WTC11 (cell line): Measurements from ENCODE around the gene IL6ST. TPM values are rescaled to one million over a fixed set of nuclear protein-coding genes. Genes with fewer than 3 reads are reported as not detected.

ENCODE experiments used
- ATAC-seq: fragments of 200-7000 bp; cut with Tn5 transposase; 2 replicates; pipeline ENCODE4 v1.10.0; 2021; ENCODE audit warnings: mild to moderate bottlenecking, moderate library complexity
- CTCF ChIA-PET: fragments of 300-600 bp; sonication (Branson Sonifier 250); formaldehyde crosslinking; loops from one replicate; lab custom pipeline; 2021; ENCODE audit warnings: antibody characterized with exemption; lab: Charles Lee
- POLR2A ChIA-PET: fragments of 350-600 bp; sonication (Branson Sonifier 250); formaldehyde crosslinking; loops from one replicate; lab custom pipeline; 2021; ENCODE audit warnings: antibody characterized with exemption; lab: Charles Lee
- DNase-seq: peaks from one replicate; pipeline ENCODE4 v3.0.0; 2021; ENCODE audit warnings: low spot score
- H3K27ac Mint-ChIP-seq: 2 replicates; pipeline ENCODE4 v1.8.0; 2021; ENCODE audit warnings: mixed read lengths
- H3K27me3 Mint-ChIP-seq: 2 replicates; pipeline ENCODE4 v1.8.0; 2021; ENCODE audit warnings: low read depth, mild to moderate bottlenecking, moderate library complexity, mixed read lengths
- H3K36me3 Mint-ChIP-seq: 2 replicates; pipeline ENCODE4 v1.8.0; 2021; ENCODE audit warnings: mixed read lengths
- H3K4me1 Mint-ChIP-seq: 2 replicates; pipeline ENCODE4 v1.8.0; 2022; ENCODE audit warnings: mixed read lengths
- H3K4me3 Mint-ChIP-seq: 2 replicates; pipeline ENCODE4 v1.8.0; 2021; ENCODE audit warnings: mild to moderate bottlenecking, moderate library complexity, mixed read lengths
- H3K9me3 Mint-ChIP-seq: 2 replicates; pipeline ENCODE4 v1.8.0; 2021; ENCODE audit warnings: mixed read lengths
- AFF4 ChIP-seq: sonication (generic); formaldehyde crosslinking; IDR thresholded peaks from 2 replicates; pipeline ENCODE4 v1.8.1; 2023; ENCODE audit warnings: mild to moderate bottlenecking, missing genetic modification reagents, borderline replicate concordance
- FOXK1 ChIP-seq: sonication (generic); formaldehyde crosslinking; IDR thresholded peaks from 2 replicates; pipeline ENCODE4 v1.8.0; 2022; ENCODE audit warnings: mild to moderate bottlenecking, moderate library complexity, missing genetic modification reagents
- IRF1 ChIP-seq: sonication (generic); formaldehyde crosslinking; IDR thresholded peaks from 2 replicates; pipeline ENCODE4 v1.8.0; 2023; ENCODE audit warnings: missing genetic modification reagents
- IRF2 ChIP-seq: sonication (generic); formaldehyde crosslinking; IDR thresholded peaks from 2 replicates; pipeline ENCODE4 v1.8.0; 2022; ENCODE audit warnings: low read depth, missing genetic modification reagents, borderline replicate concordance
- MAX ChIP-seq: sonication (generic); formaldehyde crosslinking; IDR thresholded peaks from 2 replicates; pipeline ENCODE4 v1.8.0; 2022; ENCODE audit warnings: mild to moderate bottlenecking, missing genetic modification reagents
- MYBL2 ChIP-seq: sonication (generic); formaldehyde crosslinking; IDR thresholded peaks from 2 replicates; pipeline ENCODE4 v1.8.1; 2023; ENCODE audit warnings: mild to moderate bottlenecking, moderate library complexity, missing genetic modification reagents
- NR2C2 ChIP-seq: sonication (generic); formaldehyde crosslinking; IDR thresholded peaks from 2 replicates; pipeline ENCODE4 v1.8.0; 2022; ENCODE audit warnings: mild to moderate bottlenecking, missing genetic modification reagents
- PRDM15 ChIP-seq: sonication (generic); formaldehyde crosslinking; IDR thresholded peaks from 2 replicates; pipeline ENCODE4 v1.8.0; 2022; ENCODE audit warnings: missing genetic modification reagents
- SMAD4 ChIP-seq: sonication (generic); formaldehyde crosslinking; IDR thresholded peaks from 2 replicates; pipeline ENCODE4 v1.8.0; 2022; ENCODE audit warnings: mild to moderate bottlenecking, missing genetic modification reagents
- ZNF121 ChIP-seq: sonication (generic); formaldehyde crosslinking; IDR thresholded peaks from 2 replicates; pipeline ENCODE4 v1.8.0; 2023; ENCODE audit warnings: missing genetic modification reagents
- ZNF416 ChIP-seq: fragments of 250-450 bp; sonication (Bioruptor Pico); IDR thresholded peaks from 2 replicates; pipeline ENCODE4 v1.9.0; 2021; ENCODE audit warnings: mild to moderate bottlenecking, inconsistent platforms
- ZNF423 ChIP-seq: fragments of 250-450 bp; sonication (Bioruptor Pico); IDR thresholded peaks from 2 replicates; pipeline ENCODE4 v2.1.2; 2022; ENCODE audit warnings: mild to moderate bottlenecking, moderate library complexity
- total RNA-seq: library from RNA; stranded (reverse); gene quantifications from 3 replicates; pipeline ENCODE4 v1.2.3, GENCODE V29; 2021
- TF ChIP-seq, protein P1 (sequence below): sonication (generic); formaldehyde crosslinking; IDR thresholded peaks from 2 replicates; pipeline ENCODE4 v1.8.1; 2023; ENCODE audit warnings: mild to moderate bottlenecking, missing genetic modification reagents, moderate library complexity
- TF ChIP-seq, protein P2 (sequence below): sonication (generic); formaldehyde crosslinking; IDR thresholded peaks from 2 replicates; pipeline ENCODE4 v1.8.0; 2022; ENCODE audit warnings: mild to moderate bottlenecking, missing genetic modification reagents
- TF ChIP-seq, protein P3 (sequence below): sonication (generic); formaldehyde crosslinking; IDR thresholded peaks from 2 replicates; pipeline ENCODE4 v1.8.0; 2023; ENCODE audit warnings: missing genetic modification reagents, mild to moderate bottlenecking, borderline replicate concordance
- TF ChIP-seq, protein P4 (sequence below): fragments of 250-450 bp; sonication (Bioruptor Pico); IDR thresholded peaks from 2 replicates; pipeline ENCODE4 v1.9.0; 2021; ENCODE audit warnings: moderate library complexity, mild to moderate bottlenecking, inconsistent platforms, borderline replicate concordance

IL6ST gene
- total RNA-seq, 1 experiment from 2014 or later, result 8.4 TPM

GRCh38 chr5:55921617-55922016 is 73.1 kb downstream of the IL6ST start (continued):
- TF ChIP-seq ZNF121 (CRISPR knock-in tag) (no peak), NR2C2 (CRISPR knock-in tag) (no peak), MAX (CRISPR knock-in tag) (no peak), IRF2 (CRISPR knock-in tag) (no peak), SMAD4 (no peak), ZNF416 (no peak), FOXK1 (CRISPR knock-in tag) (no peak)

DNA sequence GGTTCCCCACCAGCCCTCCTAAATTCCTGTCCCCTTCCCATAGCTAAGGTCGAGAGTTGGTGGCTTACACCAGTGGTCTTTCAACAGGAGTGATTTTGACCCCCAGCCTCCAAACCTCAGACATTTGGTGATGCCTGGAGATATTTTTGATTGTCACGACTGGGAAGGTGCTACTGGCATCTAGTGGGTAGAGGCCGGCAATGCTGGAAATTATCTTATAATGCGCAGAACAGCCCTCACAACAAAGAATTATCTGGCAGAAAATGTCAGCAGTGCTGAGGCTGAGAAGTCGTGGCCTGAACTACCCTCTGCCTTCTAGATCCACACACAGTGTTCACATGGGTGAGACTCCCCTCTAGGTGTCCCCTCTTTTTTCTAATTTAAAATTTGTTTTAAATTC is 74.0 kb downstream of the IL6ST start:
- POLR2A ChIA-PET, result no interaction called here
- Mint-ChIP-seq H3K4me1 (peaks cover 16% of the 10 kb centered on the region), H3K27me3 (no peaks in the 10 kb centered on the region), H3K4me3 (no peak overlapping the region), H3K36me3 (no peaks in the 10 kb centered on the region), H3K9me3 (0 out of 2 replicates have a peak, but pooled peaks cover 3% of the 10 kb centered on the region), H3K27ac (no peak overlapping the region)
- CTCF ChIA-PET, result no interaction called here
- TF ChIP-seq, protein P1, sequence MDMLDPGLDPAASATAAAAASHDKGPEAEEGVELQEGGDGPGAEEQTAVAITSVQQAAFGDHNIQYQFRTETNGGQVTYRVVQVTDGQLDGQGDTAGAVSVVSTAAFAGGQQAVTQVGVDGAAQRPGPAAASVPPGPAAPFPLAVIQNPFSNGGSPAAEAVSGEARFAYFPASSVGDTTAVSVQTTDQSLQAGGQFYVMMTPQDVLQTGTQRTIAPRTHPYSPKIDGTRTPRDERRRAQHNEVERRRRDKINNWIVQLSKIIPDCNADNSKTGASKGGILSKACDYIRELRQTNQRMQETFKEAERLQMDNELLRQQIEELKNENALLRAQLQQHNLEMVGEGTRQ (CRISPR knock-in tag), result no peak
- TF ChIP-seq IRF1 (CRISPR knock-in tag), result no peak
- no peak for DNase-seq
- ATAC-seq, result no peak

DNA sequence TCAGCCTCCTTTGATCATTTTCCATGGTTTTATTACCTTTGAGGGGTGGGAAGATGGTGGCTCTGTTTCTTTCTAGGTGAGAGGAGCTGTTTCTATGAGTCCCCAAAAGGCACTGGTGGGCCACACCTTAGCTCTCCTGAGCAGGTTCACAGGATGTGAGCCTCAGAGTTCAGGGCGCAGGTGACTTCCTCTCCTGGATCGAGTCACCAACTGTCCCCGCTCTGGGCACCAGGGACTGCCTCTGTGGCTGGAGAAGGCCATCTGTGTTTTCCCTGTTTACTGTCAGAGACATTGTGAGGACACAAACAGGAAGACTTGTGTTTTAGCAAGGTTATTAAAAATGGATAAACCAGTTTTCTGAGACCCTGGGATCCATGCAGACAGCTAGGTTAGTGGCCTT is 75.1 kb downstream of the IL6ST start:
- H3K4me1 Mint-ChIP-seq, result peaks cover 16% of the 10 kb centered on the region
- ChIA-PET CTCF (no interaction called here), POLR2A (no interaction called here)
- no peaks in the 10 kb centered on the region for H3K36me3 Mint-ChIP-seq
- H3K27ac Mint-ChIP-seq, result no peak overlapping the region
- H3K27me3 Mint-ChIP-seq, result no peaks in the 10 kb centered on the region
- no peak overlapping the region for H3K4me3 Mint-ChIP-seq
- no peak for ATAC-seq
- H3K9me3 Mint-ChIP-seq, result no peaks in the 10 kb centered on the region
- no peak for DNase-seq
- TF ChIP-seq, protein P2, sequence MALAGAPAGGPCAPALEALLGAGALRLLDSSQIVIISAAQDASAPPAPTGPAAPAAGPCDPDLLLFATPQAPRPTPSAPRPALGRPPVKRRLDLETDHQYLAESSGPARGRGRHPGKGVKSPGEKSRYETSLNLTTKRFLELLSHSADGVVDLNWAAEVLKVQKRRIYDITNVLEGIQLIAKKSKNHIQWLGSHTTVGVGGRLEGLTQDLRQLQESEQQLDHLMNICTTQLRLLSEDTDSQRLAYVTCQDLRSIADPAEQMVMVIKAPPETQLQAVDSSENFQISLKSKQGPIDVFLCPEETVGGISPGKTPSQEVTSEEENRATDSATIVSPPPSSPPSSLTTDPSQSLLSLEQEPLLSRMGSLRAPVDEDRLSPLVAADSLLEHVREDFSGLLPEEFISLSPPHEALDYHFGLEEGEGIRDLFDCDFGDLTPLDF (CRISPR knock-in tag), result no peak
- TF ChIP-seq, protein P3, sequence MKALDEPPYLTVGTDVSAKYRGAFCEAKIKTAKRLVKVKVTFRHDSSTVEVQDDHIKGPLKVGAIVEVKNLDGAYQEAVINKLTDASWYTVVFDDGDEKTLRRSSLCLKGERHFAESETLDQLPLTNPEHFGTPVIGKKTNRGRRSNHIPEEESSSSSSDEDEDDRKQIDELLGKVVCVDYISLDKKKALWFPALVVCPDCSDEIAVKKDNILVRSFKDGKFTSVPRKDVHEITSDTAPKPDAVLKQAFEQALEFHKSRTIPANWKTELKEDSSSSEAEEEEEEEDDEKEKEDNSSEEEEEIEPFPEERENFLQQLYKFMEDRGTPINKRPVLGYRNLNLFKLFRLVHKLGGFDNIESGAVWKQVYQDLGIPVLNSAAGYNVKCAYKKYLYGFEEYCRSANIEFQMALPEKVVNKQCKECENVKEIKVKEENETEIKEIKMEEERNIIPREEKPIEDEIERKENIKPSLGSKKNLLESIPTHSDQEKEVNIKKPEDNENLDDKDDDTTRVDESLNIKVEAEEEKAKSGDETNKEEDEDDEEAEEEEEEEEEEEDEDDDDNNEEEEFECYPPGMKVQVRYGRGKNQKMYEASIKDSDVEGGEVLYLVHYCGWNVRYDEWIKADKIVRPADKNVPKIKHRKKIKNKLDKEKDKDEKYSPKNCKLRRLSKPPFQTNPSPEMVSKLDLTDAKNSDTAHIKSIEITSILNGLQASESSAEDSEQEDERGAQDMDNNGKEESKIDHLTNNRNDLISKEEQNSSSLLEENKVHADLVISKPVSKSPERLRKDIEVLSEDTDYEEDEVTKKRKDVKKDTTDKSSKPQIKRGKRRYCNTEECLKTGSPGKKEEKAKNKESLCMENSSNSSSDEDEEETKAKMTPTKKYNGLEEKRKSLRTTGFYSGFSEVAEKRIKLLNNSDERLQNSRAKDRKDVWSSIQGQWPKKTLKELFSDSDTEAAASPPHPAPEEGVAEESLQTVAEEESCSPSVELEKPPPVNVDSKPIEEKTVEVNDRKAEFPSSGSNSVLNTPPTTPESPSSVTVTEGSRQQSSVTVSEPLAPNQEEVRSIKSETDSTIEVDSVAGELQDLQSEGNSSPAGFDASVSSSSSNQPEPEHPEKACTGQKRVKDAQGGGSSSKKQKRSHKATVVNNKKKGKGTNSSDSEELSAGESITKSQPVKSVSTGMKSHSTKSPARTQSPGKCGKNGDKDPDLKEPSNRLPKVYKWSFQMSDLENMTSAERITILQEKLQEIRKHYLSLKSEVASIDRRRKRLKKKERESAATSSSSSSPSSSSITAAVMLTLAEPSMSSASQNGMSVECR (CRISPR knock-in tag), result no peak
- TF ChIP-seq ZNF423 (no peak), MYBL2 (CRISPR knock-in tag) (no peak), AFF4 (no peak), FOXK1 (CRISPR knock-in tag) (no peak), ZNF121 (CRISPR knock-in tag) (no peak), PRDM15 (CRISPR knock-in tag) (no peak)
- TF ChIP-seq, protein P4, sequence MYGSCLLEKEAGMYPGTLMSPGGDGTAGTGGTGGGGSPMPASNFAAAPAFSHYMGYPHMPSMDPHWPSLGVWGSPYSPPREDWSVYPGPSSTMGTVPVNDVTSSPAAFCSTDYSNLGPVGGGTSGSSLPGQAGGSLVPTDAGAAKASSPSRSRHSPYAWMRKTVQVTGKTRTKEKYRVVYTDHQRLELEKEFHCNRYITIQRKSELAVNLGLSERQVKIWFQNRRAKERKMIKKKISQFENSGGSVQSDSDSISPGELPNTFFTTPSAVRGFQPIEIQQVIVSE (CRISPR knock-in tag), result no peak
- TF ChIP-seq, protein P1 (CRISPR knock-in tag), result no peak
